Measurements from ENCODE around the gene DCTPP1.

- TF ChIP-seq CTCF (IDR thresholded peaks at IDR 0.05) (no peak), POLR2A (IDR thresholded peaks at IDR 0.05) (no peak)
These were observed 33.7 kb downstream of the DCTPP1 start for GRCh38 chr16:30395992-30396585.

Data from lower leg skin (tissue), 3 donors.